Lower leg skin (tissue), 3 donors: ENCODE data around the gene NLGN4Y.

Experiments used
- CTCF ChIP-seq, 3 donors: fragments of 450-650 bp; IDR thresholded peaks; one replicate each; pipeline ENCODE4 v1.5.1; 2016; ENCODE audit warnings: antibody characterized with exemption in 3 of 3, mild to moderate bottlenecking in 3 of 3, moderate library complexity in 2 of 3
- POLR2A ChIP-seq, 2 donors: fragments of 450-650 bp; IDR thresholded peaks; one replicate each; pipeline ENCODE4 v1.6.1; 2016 to 2017; ENCODE audit warnings: antibody characterized with exemption in 2 of 2, mild to moderate bottlenecking in 1 of 2, moderate library complexity in 1 of 2

GRCh38 chrY:14498071-14498470 lies 26.3 kb upstream of the NLGN4Y start:
- TF ChIP-seq POLR2A (IDR thresholded peaks at IDR 0.05) (no peak), CTCF (IDR thresholded peaks at IDR 0.05) (no peak)
